HepG2 (cell line): ENCODE data around the gene UBE2O. TPM values are rescaled to one million over a fixed set of nuclear protein-coding genes. Genes with fewer than 3 reads are reported as not detected.
A peak's percentile ranks its signal among the peaks of the same experiment; 100 is the strongest.

Experiments used
- MED1 ChIP-seq: sonication (generic); formaldehyde crosslinking; IDR thresholded peaks from 2 replicates; pipeline ENCODE4 v1.4.0; 2020; ENCODE audit warnings: missing genetic modification reagents
- NFIC ChIP-seq: IDR thresholded peaks from 2 replicates; pipeline ENCODE4 v1.6.1; 2012; ENCODE audit warnings: mild to moderate bottlenecking, low read length, inconsistent platforms
- REPIN1 ChIP-seq: sonication (generic); formaldehyde crosslinking; IDR thresholded peaks from 2 replicates; pipeline ENCODE4 v1.8.0; 2022; ENCODE audit warnings: missing genetic modification reagents, low read depth, mild to moderate bottlenecking, borderline replicate concordance
- SIN3B ChIP-seq: fragments of 150-350 bp; IDR thresholded peaks from 2 replicates; pipeline ENCODE4 v1.6.1; 2014; ENCODE audit warnings: low read length
- ZFP41 ChIP-seq: sonication (generic); formaldehyde crosslinking; IDR thresholded peaks from 2 replicates; pipeline ENCODE4 v1.4.0; 2020; ENCODE audit warnings: mild to moderate bottlenecking, missing genetic modification reagents, borderline replicate concordance
- ZNF142 ChIP-seq: sonication (generic); formaldehyde crosslinking; IDR thresholded peaks from 2 replicates; pipeline ENCODE4 v1.4.0; 2020; ENCODE audit warnings: missing genetic modification reagents
- ZNF512 ChIP-seq: sonication (generic); formaldehyde crosslinking; IDR thresholded peaks from 2 replicates; pipeline ENCODE4 v1.4.0; 2020; ENCODE audit warnings: mild to moderate bottlenecking, missing genetic modification reagents
- ZSCAN12 ChIP-seq: sonication (generic); formaldehyde crosslinking; IDR thresholded peaks from 2 replicates; pipeline ENCODE4 v1.9.0; 2021; ENCODE audit warnings: mild to moderate bottlenecking, missing genetic modification reagents
- polyA plus RNA-seq, 8 experiments: library from polyadenylated mRNA; depleted of rRNA in 3 of 8; stranded (reverse) in 7 of 8; unstranded in 1 of 8; fragments of >200 nt; fragmentation: Illumina TruSeq in 4 of 8; extraction: Trizol in 4 of 8; gene quantifications; 2 replicates each; pipeline versions ENCODE4 v1.2.1 to v1.2.3, GENCODE V29; 2011 to 2016; ENCODE audit warnings: low read depth in 4 of 8, missing spikeins in 1 of 8, mixed read lengths in 1 of 8; ENCODE audit not compliant: insufficient read depth in 1 of 8
- total RNA-seq, 5 experiments: library from RNA; depleted of rRNA; stranded (reverse); fragments of >200 nt; fragmentation: Illumina TruSeq; extraction: Trizol; gene quantifications; 2 replicates each; pipeline ENCODE4 v1.2.3, GENCODE V29; 2016; ENCODE audit warnings: low read depth in 1 of 5
- TF ChIP-seq, protein P1 (sequence below), 2 experiments: fragments of 450-650 bp in 1 of 2; sonication (generic) in 1 of 2; formaldehyde crosslinking in 1 of 2; IDR thresholded peaks; 2 replicates each; pipeline versions ENCODE4 v1.6.1 to v1.8.0; 2016 to 2022; ENCODE audit warnings: antibody characterized with exemption in 1 of 2, mild to moderate bottlenecking in 1 of 2, missing genetic modification reagents in 1 of 2
- TF ChIP-seq, protein P2 (sequence below): IDR thresholded peaks from 2 replicates; pipeline ENCODE4 v1.6.1; 2016; ENCODE audit warnings: low read depth, control low read depth

Gene UBE2O
- total and polyA plus RNA-seq, 2 of the 13 experiments (the other 11 are each of a cell fraction or from before 2014, with no cell fraction given): 21.5 to 23.5 TPM

- TF ChIP-seq, protein P1, sequence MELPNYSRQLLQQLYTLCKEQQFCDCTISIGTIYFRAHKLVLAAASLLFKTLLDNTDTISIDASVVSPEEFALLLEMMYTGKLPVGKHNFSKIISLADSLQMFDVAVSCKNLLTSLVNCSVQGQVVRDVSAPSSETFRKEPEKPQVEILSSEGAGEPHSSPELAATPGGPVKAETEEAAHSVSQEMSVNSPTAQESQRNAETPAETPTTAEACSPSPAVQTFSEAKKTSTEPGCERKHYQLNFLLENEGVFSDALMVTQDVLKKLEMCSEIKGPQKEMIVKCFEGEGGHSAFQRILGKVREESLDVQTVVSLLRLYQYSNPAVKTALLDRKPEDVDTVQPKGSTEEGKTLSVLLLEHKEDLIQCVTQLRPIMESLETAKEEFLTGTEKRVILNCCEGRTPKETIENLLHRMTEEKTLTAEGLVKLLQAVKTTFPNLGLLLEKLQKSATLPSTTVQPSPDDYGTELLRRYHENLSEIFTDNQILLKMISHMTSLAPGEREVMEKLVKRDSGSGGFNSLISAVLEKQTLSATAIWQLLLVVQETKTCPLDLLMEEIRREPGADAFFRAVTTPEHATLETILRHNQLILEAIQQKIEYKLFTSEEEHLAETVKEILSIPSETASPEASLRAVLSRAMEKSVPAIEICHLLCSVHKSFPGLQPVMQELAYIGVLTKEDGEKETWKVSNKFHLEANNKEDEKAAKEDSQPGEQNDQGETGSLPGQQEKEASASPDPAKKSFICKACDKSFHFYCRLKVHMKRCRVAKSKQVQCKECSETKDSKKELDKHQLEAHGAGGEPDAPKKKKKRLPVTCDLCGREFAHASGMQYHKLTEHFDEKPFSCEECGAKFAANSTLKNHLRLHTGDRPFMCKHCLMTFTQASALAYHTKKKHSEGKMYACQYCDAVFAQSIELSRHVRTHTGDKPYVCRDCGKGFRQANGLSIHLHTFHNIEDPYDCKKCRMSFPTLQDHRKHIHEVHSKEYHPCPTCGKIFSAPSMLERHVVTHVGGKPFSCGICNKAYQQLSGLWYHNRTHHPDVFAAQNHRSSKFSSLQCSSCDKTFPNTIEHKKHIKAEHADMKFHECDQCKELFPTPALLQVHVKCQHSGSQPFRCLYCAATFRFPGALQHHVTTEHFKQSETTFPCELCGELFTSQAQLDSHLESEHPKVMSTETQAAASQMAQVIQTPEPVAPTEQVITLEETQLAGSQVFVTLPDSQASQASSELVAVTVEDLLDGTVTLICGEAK (IDR thresholded peaks at IDR 0.05): no peak
- TF ChIP-seq, protein P1 (CRISPR knock-in tag; IDR thresholded peaks at IDR 0.05): no peak
- TF ChIP-seq ZNF512 (no peak), ZSCAN12 (no peak), SIN3B (no peak), MED1 (CRISPR knock-in tag) (peak; percentile 83), NFIC (no peak), ZNF142 (peak; percentile 81), ZFP41 (CRISPR knock-in tag) (no peak), REPIN1 (CRISPR knock-in tag) (peak; percentile 47; the same call in 1 of the 2 replicates)
- TF ChIP-seq, protein P2, sequence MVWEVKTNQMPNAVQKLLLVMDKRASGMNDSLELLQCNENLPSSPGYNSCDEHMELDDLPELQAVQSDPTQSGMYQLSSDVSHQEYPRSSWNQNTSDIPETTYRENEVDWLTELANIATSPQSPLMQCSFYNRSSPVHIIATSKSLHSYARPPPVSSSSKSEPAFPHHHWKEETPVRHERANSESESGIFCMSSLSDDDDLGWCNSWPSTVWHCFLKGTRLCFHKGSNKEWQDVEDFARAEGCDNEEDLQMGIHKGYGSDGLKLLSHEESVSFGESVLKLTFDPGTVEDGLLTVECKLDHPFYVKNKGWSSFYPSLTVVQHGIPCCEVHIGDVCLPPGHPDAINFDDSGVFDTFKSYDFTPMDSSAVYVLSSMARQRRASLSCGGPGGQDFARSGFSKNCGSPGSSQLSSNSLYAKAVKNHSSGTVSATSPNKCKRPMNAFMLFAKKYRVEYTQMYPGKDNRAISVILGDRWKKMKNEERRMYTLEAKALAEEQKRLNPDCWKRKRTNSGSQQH (CRISPR knock-in tag): no peak
Measured at GRCh38 chr17:76382803-76383545, 70.0 kb downstream of the UBE2O start (continued).
